CD4-positive, alpha-beta T cell (primary cell): ENCODE measurements around the gene RASAL2. TPM values are rescaled to one million over a fixed set of nuclear protein-coding genes. Genes with fewer than 3 reads are reported as not detected.
A peak's percentile ranks its signal among the peaks of the same experiment; 100 is the strongest.

ENCODE experiments used
- ATAC-seq: fragments of 200-7000 bp; cut with Tn5 transposase; one replicate; pipeline ENCODE4 v1.10.0; 2022; ENCODE audit warnings: mild to moderate bottlenecking; ENCODE audit not compliant: poor library complexity
- CTCF ChIA-PET: fragments of 350-600 bp; sonication (Branson Sonifier 250); formaldehyde crosslinking; loops from one replicate; lab custom pipeline; 2021; ENCODE audit warnings: antibody characterized with exemption, inconsistent platforms; lab: Charles Lee
- POLR2A ChIA-PET: fragments of 350-600 bp; sonication (Branson Sonifier 250); formaldehyde crosslinking; loops from one replicate; lab custom pipeline; 2021; ENCODE audit warnings: antibody characterized with exemption, inconsistent platforms; lab: Charles Lee
- DNase-seq, 14 experiments: peaks; one replicate each; pipeline ENCODE4 v3.0.0-alpha.2; 2013 to 2020; ENCODE audit warnings: mixed read lengths in 2 of 14
- H3K27ac ChIP-seq, 2 donors: one replicate each; pipeline versions ENCODE4 v1.5.1 to v1.7.0; 2013; ENCODE audit warnings: low read length in 2 of 2, low read depth in 1 of 2, mild to moderate bottlenecking in 1 of 2
- H3K27me3 ChIP-seq, 2 experiments: 1 replicate in 1 of 2; 2 replicates in 1 of 2; pipeline versions ENCODE4 v1.6.1 to v1.7.0; 2013; ENCODE audit warnings: low read length in 2 of 2, control low read depth in 1 of 2, mild to moderate bottlenecking in 1 of 2, moderate library complexity in 1 of 2; ENCODE audit not compliant: insufficient read depth in 2 of 2, control insufficient read depth in 1 of 2
- H3K36me3 ChIP-seq: one replicate; pipeline ENCODE4 v1.6.1; 2013; ENCODE audit warnings: low read length, control low read depth; ENCODE audit not compliant: insufficient read depth
- H3K4me1 ChIP-seq: one replicate; pipeline ENCODE4 v1.6.1; 2013; ENCODE audit warnings: low read length, control low read depth; ENCODE audit not compliant: insufficient read depth
- H3K4me3 ChIP-seq: one replicate; pipeline ENCODE4 v1.5.1; 2013; ENCODE audit warnings: mild to moderate bottlenecking, low read length, moderate library complexity
- H3K9me3 ChIP-seq, 2 experiments: 1 replicate in 1 of 2; 2 replicates in 1 of 2; pipeline versions ENCODE4 v1.6.1 to v1.7.0; 2013; ENCODE audit warnings: low read length in 2 of 2, mild to moderate bottlenecking in 2 of 2, control low read depth in 1 of 2, moderate library complexity in 1 of 2; ENCODE audit not compliant: control insufficient read depth in 1 of 2, insufficient read depth in 1 of 2
- H3K27ac Mint-ChIP-seq: one replicate; pipeline ENCODE4 v1.8.0; 2020; ENCODE audit warnings: mixed read lengths
- H3K27me3 Mint-ChIP-seq: one replicate; pipeline ENCODE4 v1.8.0; 2021; ENCODE audit warnings: mixed read lengths
- H3K36me3 Mint-ChIP-seq: one replicate; pipeline ENCODE4 v1.8.0; 2021; ENCODE audit warnings: low read depth, mixed read lengths
- H3K4me1 Mint-ChIP-seq: one replicate; pipeline ENCODE4 v1.8.0; 2021; ENCODE audit warnings: low read depth, mixed read lengths
- H3K4me3 Mint-ChIP-seq: one replicate; pipeline ENCODE4 v1.8.0; 2020; ENCODE audit warnings: mild to moderate bottlenecking, mixed read lengths
- H3K9me3 Mint-ChIP-seq: one replicate; pipeline ENCODE4 v1.8.0; 2020; ENCODE audit warnings: mixed read lengths
- intact Hi-C, 2 experiments: fragments of 100-400 bp; cut with DNase I in 1 of 2; cut with micrococcal nuclease in 1 of 2; formaldehyde crosslinking; loops; one replicate each; pipeline versions ENCODE4 v1.15.1 to v1.9.0; 2023 to 2025; cut with DNase I, micrococcal nuclease
- total RNA-seq, 174 experiments: library from RNA in 2 of 174; stranded (reverse) in 2 of 174; gene quantifications; one replicate each; pipeline ENCODE4 v1.2.3 and lab custom pipeline; 2021 to 2026
- TF ChIP-seq, protein P1 (sequence below): fragments of 200-600 bp; IDR thresholded peaks from one replicate; pipeline ENCODE4 v1.8.0; 2022; ENCODE audit warnings: antibody characterized with exemption, mild to moderate bottlenecking

Gene RASAL2
- total RNA-seq, 2 experiments from 2014 or later = 0.03 TPM; not detected in 1

DNA sequence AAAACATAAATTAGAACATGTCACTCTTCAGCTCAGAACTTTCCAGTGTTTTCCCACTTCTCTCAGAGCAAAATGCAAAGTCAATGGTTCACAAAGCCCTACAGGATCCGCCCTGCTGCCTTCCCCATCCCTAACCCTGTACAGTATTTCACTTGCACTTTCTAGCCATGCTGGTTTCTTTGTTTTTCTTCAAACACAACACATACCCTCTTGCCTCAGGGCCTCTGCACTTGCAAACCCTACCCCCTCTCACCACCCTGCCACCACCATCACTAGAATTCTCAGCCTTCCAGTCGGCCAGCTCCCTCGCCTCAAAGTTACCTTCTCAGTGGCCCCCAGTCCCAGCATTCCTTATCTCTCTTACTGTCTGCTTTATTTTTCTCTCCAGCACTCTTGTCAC lies 436.6 kb downstream of the RASAL2 start:
- Histone ChIP-seq H3K4me3 (no peak overlapping the region), H3K9me3 (no peaks in the 10 kb centered on the region), H3K4me1 (peaks cover 7% of the 10 kb centered on the region), H3K36me3 (no peaks in the 10 kb centered on the region), H3K27ac (no peak overlapping the region), H3K27me3 (no peaks in the 10 kb centered on the region)
- intact Hi-C loops = loop anchor here in 1 of 2 experiments (10.0 kb wide), 1 partner anchor 1284 kb away; no protein-coding TSS in a partner anchor
- ChIA-PET POLR2A (no interaction called here), CTCF (no interaction called here)
- Mint-ChIP-seq H3K9me3 (no peaks in the 10 kb centered on the region), H3K4me1 (peaks cover 5% of the 10 kb centered on the region), H3K27me3 (peaks cover 5% of the 10 kb centered on the region), H3K27ac (no peak overlapping the region), H3K4me3 (no peak overlapping the region), H3K36me3 (no peaks in the 10 kb centered on the region)
- DNase-seq = no peak
- ATAC-seq = no peak
- TF ChIP-seq, protein P1, sequence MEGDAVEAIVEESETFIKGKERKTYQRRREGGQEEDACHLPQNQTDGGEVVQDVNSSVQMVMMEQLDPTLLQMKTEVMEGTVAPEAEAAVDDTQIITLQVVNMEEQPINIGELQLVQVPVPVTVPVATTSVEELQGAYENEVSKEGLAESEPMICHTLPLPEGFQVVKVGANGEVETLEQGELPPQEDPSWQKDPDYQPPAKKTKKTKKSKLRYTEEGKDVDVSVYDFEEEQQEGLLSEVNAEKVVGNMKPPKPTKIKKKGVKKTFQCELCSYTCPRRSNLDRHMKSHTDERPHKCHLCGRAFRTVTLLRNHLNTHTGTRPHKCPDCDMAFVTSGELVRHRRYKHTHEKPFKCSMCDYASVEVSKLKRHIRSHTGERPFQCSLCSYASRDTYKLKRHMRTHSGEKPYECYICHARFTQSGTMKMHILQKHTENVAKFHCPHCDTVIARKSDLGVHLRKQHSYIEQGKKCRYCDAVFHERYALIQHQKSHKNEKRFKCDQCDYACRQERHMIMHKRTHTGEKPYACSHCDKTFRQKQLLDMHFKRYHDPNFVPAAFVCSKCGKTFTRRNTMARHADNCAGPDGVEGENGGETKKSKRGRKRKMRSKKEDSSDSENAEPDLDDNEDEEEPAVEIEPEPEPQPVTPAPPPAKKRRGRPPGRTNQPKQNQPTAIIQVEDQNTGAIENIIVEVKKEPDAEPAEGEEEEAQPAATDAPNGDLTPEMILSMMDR = no peak

DNA sequence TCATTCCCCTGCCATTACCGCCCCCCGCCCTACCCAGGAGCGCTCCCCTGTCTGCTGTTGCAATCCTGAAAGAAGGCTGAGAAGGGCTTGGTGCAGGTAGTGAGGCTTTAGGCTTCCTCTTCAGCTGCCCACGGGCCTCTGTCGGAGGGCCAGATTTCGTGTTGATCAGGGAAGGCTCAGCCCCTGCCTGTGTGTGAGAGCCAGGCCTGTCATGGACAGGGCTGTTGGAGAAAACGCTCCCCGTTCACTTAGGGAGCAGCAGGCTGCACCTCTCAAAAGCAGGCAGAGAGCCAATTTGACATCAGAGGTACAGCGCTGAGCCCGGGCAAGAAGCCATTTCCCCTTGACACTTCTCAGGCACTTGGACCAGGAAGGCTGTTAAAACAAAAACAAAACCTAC lies 438.0 kb downstream of the RASAL2 start:
- H3K27ac Mint-ChIP-seq = no peak overlapping the region
- no peaks in the 10 kb centered on the region for H3K9me3 ChIP-seq

DNA sequence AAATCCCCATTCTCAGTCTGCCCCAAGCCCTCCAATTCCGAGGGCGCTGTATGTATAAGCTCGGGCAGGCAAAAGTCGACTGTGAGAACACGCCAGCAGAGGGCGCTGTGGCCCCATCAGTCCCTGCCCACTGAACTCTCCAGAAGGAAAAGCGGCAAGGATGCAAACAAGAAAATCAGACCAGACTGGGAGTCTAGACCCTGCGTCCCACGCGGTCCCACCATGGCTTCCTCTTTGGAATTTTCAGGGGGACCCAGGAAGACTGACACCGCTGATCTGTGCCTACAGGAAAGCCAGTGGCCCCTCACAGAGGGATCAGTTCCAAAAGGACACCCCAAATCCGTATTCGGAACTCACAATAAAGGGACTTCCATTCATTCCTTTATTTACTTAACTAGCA lies 438.5 kb downstream of the RASAL2 start:
- H3K9me3 Mint-ChIP-seq = no peaks in the 10 kb centered on the region
- no peak overlapping the region for H3K27ac Mint-ChIP-seq
- Histone ChIP-seq H3K4me1 (peaks cover 7% of the 10 kb centered on the region), H3K36me3 (no peaks in the 10 kb centered on the region), H3K4me3 (no peak overlapping the region), H3K9me3 (no peaks in the 10 kb centered on the region), H3K27ac (no peak overlapping the region), H3K27me3 (no peaks in the 10 kb centered on the region)
- H3K4me3 Mint-ChIP-seq = no peak overlapping the region
- no peaks in the 10 kb centered on the region for H3K36me3 Mint-ChIP-seq
- TF ChIP-seq, protein P1 = peak; percentile 95
- ATAC-seq (peak; percentile 75), DNase-seq (peak; percentile 49 to 86 (median 68))
- H3K4me1 Mint-ChIP-seq = peaks cover 5% of the 10 kb centered on the region
- H3K27me3 Mint-ChIP-seq = peaks cover 5% of the 10 kb centered on the region
- ChIA-PET POLR2A (no interaction called here), CTCF (interaction anchor here (0.6 to 2.9 kb wide), 8 partner anchors 8 to 482 kb away, joined by 3 to 11 read pairs (median 4); no protein-coding TSS in a partner anchor)
- intact Hi-C loops = loop anchor here (1.0 to 10.0 kb wide), 4 partner anchors 470 to 1282 kb away; no protein-coding TSS in a partner anchor

More for the DNA sequence above, 438.0 kb downstream of the RASAL2 start:
- Mint-ChIP-seq H3K9me3 (no peaks in the 10 kb centered on the region), H3K27me3 (peaks cover 5% of the 10 kb centered on the region), H3K4me1 (peaks cover 5% of the 10 kb centered on the region), H3K36me3 (no peaks in the 10 kb centered on the region), H3K4me3 (no peak overlapping the region)
- Histone ChIP-seq H3K4me1 (peaks cover 7% of the 10 kb centered on the region), H3K36me3 (no peaks in the 10 kb centered on the region), H3K27me3 (no peaks in the 10 kb centered on the region), H3K27ac (no peak overlapping the region), H3K4me3 (no peak overlapping the region)
- DNase-seq (no peak), ATAC-seq (no peak)
- ChIA-PET POLR2A (no interaction called here), CTCF (interaction anchor here (0.6 to 2.9 kb wide), 8 partner anchors 9 to 482 kb away, joined by 3 to 11 read pairs (median 4); no protein-coding TSS in a partner anchor)
- TF ChIP-seq, protein P1 = no peak
- intact Hi-C loops = loop anchor here (1.0 to 10.0 kb wide), 4 partner anchors 471 to 1283 kb away; no protein-coding TSS in a partner anchor
